Activated naive CD4-positive, alpha-beta T cell treated with anti-CD3 and anti-CD28 coated beads, Interleukin-2, amount 50 U/mL, for 24 hours (primary cell): ENCODE measurements around the gene TBX3.
A peak's percentile ranks its signal among the peaks of the same experiment; 100 is the strongest.

Experiments
- H3K27ac Mint-ChIP-seq: one replicate; pipeline ENCODE4 v1.8.0; 2021; ENCODE audit warnings: mild to moderate bottlenecking, mixed read lengths
- H3K27me3 Mint-ChIP-seq: one replicate; pipeline ENCODE4 v1.8.0; 2021; ENCODE audit warnings: mixed read lengths
- H3K36me3 Mint-ChIP-seq: one replicate; pipeline ENCODE4 v1.8.0; 2021; ENCODE audit warnings: mixed read lengths
- H3K4me1 Mint-ChIP-seq: one replicate; pipeline ENCODE4 v1.8.0; 2021; ENCODE audit warnings: mixed read lengths
- H3K4me3 Mint-ChIP-seq: one replicate; pipeline ENCODE4 v1.8.0; 2021; ENCODE audit warnings: mild to moderate bottlenecking, mixed read lengths
- H3K9me3 Mint-ChIP-seq: one replicate; pipeline ENCODE4 v1.8.0; 2021; ENCODE audit warnings: mixed read lengths

The TBX3 gene

GRCh38 chr12:114689075-114689994 lies 5.4 kb upstream of the TBX3 start:
- peaks cover 70% of the 10 kb centered on the region for H3K27me3 Mint-ChIP-seq
- peaks cover 24% of the 10 kb centered on the region for H3K4me1 Mint-ChIP-seq
- no peak overlapping the region for H3K4me3 Mint-ChIP-seq
- H3K9me3 Mint-ChIP-seq, result no peaks in the 10 kb centered on the region
- H3K27ac Mint-ChIP-seq, result no peak overlapping the region
- no peaks in the 10 kb centered on the region for H3K36me3 Mint-ChIP-seq

- Mint-ChIP-seq H3K27ac (no peak overlapping the region), H3K4me3 (no peak overlapping the region), H3K9me3 (no peaks in the 10 kb centered on the region), H3K36me3 (no peaks in the 10 kb centered on the region), H3K27me3 (peaks cover 70% of the 10 kb centered on the region), H3K4me1 (peaks cover 33% of the 10 kb centered on the region)
These were observed 4.4 kb upstream of the TBX3 start for GRCh38 chr12:114688256-114688845.

GRCh38 chr12:114687802-114688201 lies 3.8 kb upstream of the TBX3 start:
- H3K4me3 Mint-ChIP-seq, result no peak overlapping the region

GRCh38 chr12:114686773-114687500 lies 3.0 kb upstream of the TBX3 start:
- H3K9me3 Mint-ChIP-seq, result no peaks in the 10 kb centered on the region
- no peak overlapping the region for H3K27ac Mint-ChIP-seq
- peaks cover 75% of the 10 kb centered on the region for H3K27me3 Mint-ChIP-seq
- H3K4me1 Mint-ChIP-seq, result peaks cover 43% of the 10 kb centered on the region
- H3K4me3 Mint-ChIP-seq, result peak overlapping the region; percentile 11
- H3K36me3 Mint-ChIP-seq, result no peaks in the 10 kb centered on the region

More at GRCh38 chr12:114687802-114688201, 3.8 kb upstream of the TBX3 start:
- peaks cover 73% of the 10 kb centered on the region for H3K27me3 Mint-ChIP-seq
- H3K4me1 Mint-ChIP-seq, result peaks cover 38% of the 10 kb centered on the region
- no peaks in the 10 kb centered on the region for H3K9me3 Mint-ChIP-seq
- no peak overlapping the region for H3K27ac Mint-ChIP-seq
- H3K36me3 Mint-ChIP-seq, result no peaks in the 10 kb centered on the region

GRCh38 chr12:114686426-114686772 lies 2.4 kb upstream of the TBX3 start:
- Mint-ChIP-seq H3K27me3 (peaks cover 78% of the 10 kb centered on the region), H3K4me3 (peak overlapping the region; percentile 39), H3K27ac (no peak overlapping the region), H3K9me3 (no peaks in the 10 kb centered on the region), H3K4me1 (peaks cover 43% of the 10 kb centered on the region), H3K36me3 (no peaks in the 10 kb centered on the region)

- Mint-ChIP-seq H3K36me3 (no peaks in the 10 kb centered on the region), H3K27me3 (peaks cover 77% of the 10 kb centered on the region), H3K4me1 (peaks cover 43% of the 10 kb centered on the region), H3K27ac (no peak overlapping the region), H3K9me3 (no peaks in the 10 kb centered on the region), H3K4me3 (peak overlapping the region; percentile 39)
These were observed 1.9 kb upstream of the TBX3 start for GRCh38 chr12:114685869-114686268.

- Mint-ChIP-seq H3K4me1 (peaks cover 43% of the 10 kb centered on the region), H3K4me3 (peak overlapping the region; percentile 63), H3K27ac (no peak overlapping the region), H3K36me3 (no peaks in the 10 kb centered on the region), H3K27me3 (peaks cover 77% of the 10 kb centered on the region), H3K9me3 (no peaks in the 10 kb centered on the region)
These were observed 1.4 kb upstream of the TBX3 start for GRCh38 chr12:114685320-114685781.

GRCh38 chr12:114684870-114685273 lies 897 bp upstream of the TBX3 start:
- Mint-ChIP-seq H3K27ac (no peak overlapping the region), H3K27me3 (peaks cover 77% of the 10 kb centered on the region)

GRCh38 chr12:114683709-114684097 lies 272 bp downstream of the TBX3 start:
- Mint-ChIP-seq H3K27me3 (peaks cover 71% of the 10 kb centered on the region), H3K36me3 (peaks cover 4% of the 10 kb centered on the region), H3K27ac (no peak overlapping the region), H3K4me1 (peaks cover 39% of the 10 kb centered on the region), H3K4me3 (peak overlapping the region; percentile 85), H3K9me3 (peaks cover 6% of the 10 kb centered on the region)

More at GRCh38 chr12:114684870-114685273, 897 bp upstream of the TBX3 start:
- Mint-ChIP-seq H3K4me3 (peak overlapping the region; percentile 63), H3K9me3 (peaks cover 5% of the 10 kb centered on the region), H3K36me3 (peaks cover 2% of the 10 kb centered on the region), H3K4me1 (peaks cover 43% of the 10 kb centered on the region)

GRCh38 chr12:114682785-114683708 lies 928 bp downstream of the TBX3 start:
- H3K9me3 Mint-ChIP-seq, result peaks cover 6% of the 10 kb centered on the region
- H3K27me3 Mint-ChIP-seq, result peaks cover 68% of the 10 kb centered on the region
- peak overlapping the region; percentile 85 for H3K4me3 Mint-ChIP-seq
- H3K36me3 Mint-ChIP-seq, result peaks cover 4% of the 10 kb centered on the region
- H3K4me1 Mint-ChIP-seq, result peaks cover 39% of the 10 kb centered on the region
- no peak overlapping the region for H3K27ac Mint-ChIP-seq

- no peak overlapping the region for H3K27ac Mint-ChIP-seq
- H3K4me1 Mint-ChIP-seq, result peaks cover 39% of the 10 kb centered on the region
- H3K36me3 Mint-ChIP-seq, result peaks cover 4% of the 10 kb centered on the region
- H3K4me3 Mint-ChIP-seq, result peak overlapping the region; percentile 36
- H3K27me3 Mint-ChIP-seq, result peaks cover 71% of the 10 kb centered on the region
- peaks cover 6% of the 10 kb centered on the region for H3K9me3 Mint-ChIP-seq
These were observed 1.7 kb downstream of the TBX3 start for GRCh38 chr12:114682106-114682784.

- Mint-ChIP-seq H3K27me3 (peaks cover 71% of the 10 kb centered on the region), H3K27ac (no peak overlapping the region), H3K4me1 (peaks cover 33% of the 10 kb centered on the region), H3K9me3 (peaks cover 6% of the 10 kb centered on the region), H3K4me3 (no peak overlapping the region), H3K36me3 (peaks cover 4% of the 10 kb centered on the region)
These were observed 2.7 kb downstream of the TBX3 start for GRCh38 chr12:114681116-114681871.

GRCh38 chr12:114680604-114681069 lies 3.3 kb downstream of the TBX3 start:
- Mint-ChIP-seq H3K4me3 (no peak overlapping the region), H3K27ac (no peak overlapping the region), H3K27me3 (peaks cover 66% of the 10 kb centered on the region), H3K9me3 (peaks cover 6% of the 10 kb centered on the region), H3K36me3 (peaks cover 4% of the 10 kb centered on the region), H3K4me1 (peaks cover 29% of the 10 kb centered on the region)

- Mint-ChIP-seq H3K27ac (no peak overlapping the region), H3K9me3 (peaks cover 6% of the 10 kb centered on the region), H3K36me3 (peaks cover 4% of the 10 kb centered on the region), H3K27me3 (peaks cover 65% of the 10 kb centered on the region), H3K4me1 (peaks cover 22% of the 10 kb centered on the region), H3K4me3 (no peak overlapping the region)
These were observed 4.0 kb downstream of the TBX3 start for GRCh38 chr12:114679942-114680341.
